Measurements from ENCODE around the gene VSTM5.

DNA sequence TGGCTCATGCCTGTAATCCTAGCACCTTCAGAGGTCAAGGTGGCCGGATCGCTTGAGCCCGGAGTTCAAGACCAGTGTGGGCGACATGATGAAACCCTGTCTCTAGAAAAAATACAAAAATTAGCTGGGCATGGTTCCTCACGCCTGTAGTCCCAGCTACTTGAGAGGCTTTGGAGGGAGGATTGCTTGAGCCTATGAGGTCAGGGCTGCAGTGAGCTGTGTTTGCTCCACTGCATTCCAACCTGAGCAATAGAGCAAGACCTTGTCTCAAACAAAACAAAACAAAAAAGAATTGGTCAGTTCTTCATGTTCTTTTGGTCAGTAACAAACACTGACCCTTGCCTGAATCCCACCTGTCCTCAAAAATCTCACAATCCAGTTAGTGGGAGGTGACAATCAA lies 36.7 kb upstream of the VSTM5 start:
- TF ChIP-seq POLR2AphosphoS5 (IDR thresholded peaks at IDR 0.05) (no peak), POLR2A (IDR thresholded peaks at IDR 0.05) (no peak)
- TF ChIP-seq, protein P1, sequence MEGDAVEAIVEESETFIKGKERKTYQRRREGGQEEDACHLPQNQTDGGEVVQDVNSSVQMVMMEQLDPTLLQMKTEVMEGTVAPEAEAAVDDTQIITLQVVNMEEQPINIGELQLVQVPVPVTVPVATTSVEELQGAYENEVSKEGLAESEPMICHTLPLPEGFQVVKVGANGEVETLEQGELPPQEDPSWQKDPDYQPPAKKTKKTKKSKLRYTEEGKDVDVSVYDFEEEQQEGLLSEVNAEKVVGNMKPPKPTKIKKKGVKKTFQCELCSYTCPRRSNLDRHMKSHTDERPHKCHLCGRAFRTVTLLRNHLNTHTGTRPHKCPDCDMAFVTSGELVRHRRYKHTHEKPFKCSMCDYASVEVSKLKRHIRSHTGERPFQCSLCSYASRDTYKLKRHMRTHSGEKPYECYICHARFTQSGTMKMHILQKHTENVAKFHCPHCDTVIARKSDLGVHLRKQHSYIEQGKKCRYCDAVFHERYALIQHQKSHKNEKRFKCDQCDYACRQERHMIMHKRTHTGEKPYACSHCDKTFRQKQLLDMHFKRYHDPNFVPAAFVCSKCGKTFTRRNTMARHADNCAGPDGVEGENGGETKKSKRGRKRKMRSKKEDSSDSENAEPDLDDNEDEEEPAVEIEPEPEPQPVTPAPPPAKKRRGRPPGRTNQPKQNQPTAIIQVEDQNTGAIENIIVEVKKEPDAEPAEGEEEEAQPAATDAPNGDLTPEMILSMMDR (IDR thresholded peaks at IDR 0.05): no peak

Data from breast epithelium (tissue), 3 donors.